ENCODE measurements around the gene GATB.

The GATB gene

GRCh38 chr4:151649479-151649878 lies 111.3 kb downstream of the GATB start:
- no peak for DNase-seq (ENCODE audit: low read depth)

- no peak for DNase-seq (ENCODE audit: low read depth)
Measured at GRCh38 chr4:151646322-151646721, 114.5 kb downstream of the GATB start.

- DNase-seq (ENCODE audit: low read depth) = no peak
Measured at GRCh38 chr4:151644622-151645021, 116.2 kb downstream of the GATB start.

- no peak for DNase-seq (ENCODE audit: low read depth)
Measured at GRCh38 chr4:151643564-151643963, 117.2 kb downstream of the GATB start.

- no peak for DNase-seq (ENCODE audit: low read depth)
Measured at GRCh38 chr4:151641983-151642382, 118.8 kb downstream of the GATB start.

GRCh38 chr4:151641167-151641566 lies 119.6 kb downstream of the GATB start:
- DNase-seq (ENCODE audit: low read depth) = no peak

GRCh38 chr4:151640381-151640780 lies 120.4 kb downstream of the GATB start:
- no peak for DNase-seq (ENCODE audit: low read depth)

- no peak for DNase-seq (ENCODE audit: low read depth)
Measured at GRCh38 chr4:151638295-151638858, 122.4 kb downstream of the GATB start.

- no peak for DNase-seq (ENCODE audit: low read depth)
Measured at GRCh38 chr4:151631349-151631748, 129.5 kb downstream of the GATB start.

- no peak for DNase-seq (ENCODE audit: low read depth)
Measured at GRCh38 chr4:151629097-151629783, 131.6 kb downstream of the GATB start.

- DNase-seq (ENCODE audit: low read depth) = no peak
Measured at GRCh38 chr4:151628001-151628608, 132.7 kb downstream of the GATB start.

GRCh38 chr4:151627491-151627890 lies 133.3 kb downstream of the GATB start:
- DNase-seq (ENCODE audit: low read depth) = no peak

- DNase-seq (ENCODE audit: low read depth) = no peak
Measured at GRCh38 chr4:151626751-151627150, 134.1 kb downstream of the GATB start.

- no peak for DNase-seq (ENCODE audit: low read depth)
Measured at GRCh38 chr4:151626228-151626627, 134.6 kb downstream of the GATB start.

GRCh38 chr4:151624626-151625565 lies 135.9 kb downstream of the GATB start:
- no peak for DNase-seq (ENCODE audit: low read depth)
